Urinary bladder (tissue), 4 donors: ENCODE results near the gene FARS2. TPM values are rescaled to one million over a fixed set of nuclear protein-coding genes. Genes with fewer than 3 reads are reported as not detected.

Source experiments
- DNase-seq: peaks from one replicate; pipeline ENCODE4 v3.0.0-alpha.2; 2015; ENCODE audit errors: extremely low spot score
- H3K27ac ChIP-seq: one replicate; pipeline ENCODE4 v1.5.1; 2013; ENCODE audit warnings: low read depth, mild to moderate bottlenecking, moderate library complexity
- H3K36me3 ChIP-seq: one replicate; pipeline ENCODE4 v1.6.1; 2013; ENCODE audit warnings: mild to moderate bottlenecking, moderate library complexity; ENCODE audit not compliant: insufficient read depth
- H3K4me1 ChIP-seq: one replicate; pipeline ENCODE4 v1.6.1; 2013; ENCODE audit warnings: mild to moderate bottlenecking, moderate library complexity; ENCODE audit not compliant: insufficient read depth
- H3K4me3 ChIP-seq: one replicate; pipeline ENCODE4 v1.5.1; 2013; ENCODE audit warnings: low read depth, low read length
- WGBS: extraction: QIAGEN DNeasy Blood & Tissue Kit; methylation state at CpG from one replicate; pipeline ENCODE4 v1.1.7; 2013; 5-methylcytosine and 5-hydroxymethylcytosine counted together
- polyA plus RNA-seq: library from polyadenylated mRNA; stranded (reverse); fragments of 200-250 nt; gene quantifications from one replicate; pipeline ENCODE4 v1.2.3, GENCODE V29; 2013
- total RNA-seq: library from RNA; depleted of rRNA; stranded (reverse); fragments of >200 nt; gene quantifications from one replicate; pipeline ENCODE4 v1.2.3, GENCODE V29; 2014
- donor health status: healthy with polysubstance abuse.
- donor health status: healthy.

Gene FARS2
- total and polyA plus RNA-seq, 2 donors = 13.6 to 23.4 TPM

GRCh38 chr6:5260111-5260620 lies 1.1 kb upstream of the FARS2 start:
- Histone ChIP-seq H3K36me3 (no peaks in the 10 kb centered on the region), H3K4me3 (peak overlapping the region; percentile 93), H3K4me1 (no peaks in the 10 kb centered on the region), H3K27ac (no peak overlapping the region)
- 3% methylated on average over 22 of the region's 22 CpGs for WGBS
- DNase-seq = peak; percentile 17

- no peaks in the 10 kb centered on the region for H3K36me3 ChIP-seq
- WGBS = under 1% methylated on average over 19 of the region's 19 CpGs
- DNase-seq = no peak
- peak overlapping the region; percentile 99 for H3K27ac ChIP-seq
- no peaks in the 10 kb centered on the region for H3K4me1 ChIP-seq
- H3K4me3 ChIP-seq = peak overlapping the region; percentile 93
Measured at GRCh38 chr6:5261545-5262109, 314 bp downstream of the FARS2 start.

- WGBS = 95% methylated on average over 2 of the region's 2 CpGs
Measured at GRCh38 chr6:5266423-5266822, 5.1 kb downstream of the FARS2 start.

GRCh38 chr6:5270093-5270680 lies 8.9 kb downstream of the FARS2 start:
- Histone ChIP-seq H3K4me3 (no peak overlapping the region), H3K4me1 (no peaks in the 10 kb centered on the region), H3K27ac (no peak overlapping the region), H3K36me3 (no peaks in the 10 kb centered on the region)
- 54% methylated on average over 5 of the region's 5 CpGs for WGBS
- no peak for DNase-seq

More at GRCh38 chr6:5266423-5266822, 5.1 kb downstream of the FARS2 start:
- H3K4me3 ChIP-seq = no peak overlapping the region
- H3K27ac ChIP-seq = no peak overlapping the region
- H3K4me1 ChIP-seq = no peaks in the 10 kb centered on the region
- H3K36me3 ChIP-seq = no peaks in the 10 kb centered on the region
- no peak for DNase-seq

GRCh38 chr6:5271926-5272325 lies 10.6 kb downstream of the FARS2 start:
- DNase-seq = no peak
- H3K4me3 ChIP-seq = no peak overlapping the region
- no peak overlapping the region for H3K27ac ChIP-seq
- no peaks in the 10 kb centered on the region for H3K4me1 ChIP-seq
- no peaks in the 10 kb centered on the region for H3K36me3 ChIP-seq
- WGBS = 95% methylated on average over 6 of the region's 6 CpGs

GRCh38 chr6:5274231-5274630 lies 12.9 kb downstream of the FARS2 start:
- Histone ChIP-seq H3K4me1 (no peaks in the 10 kb centered on the region), H3K27ac (no peak overlapping the region), H3K4me3 (no peak overlapping the region), H3K36me3 (no peaks in the 10 kb centered on the region)
- no peak for DNase-seq
- WGBS = 89% methylated on average over 3 of the region's 3 CpGs

GRCh38 chr6:5275497-5275896 lies 14.2 kb downstream of the FARS2 start:
- WGBS = 85% methylated on average over 2 of the region's 2 CpGs
- no peak overlapping the region for H3K4me3 ChIP-seq
- DNase-seq = no peak

GRCh38 chr6:5276581-5276980 lies 15.3 kb downstream of the FARS2 start:
- H3K27ac ChIP-seq = no peak overlapping the region
- H3K36me3 ChIP-seq = no peaks in the 10 kb centered on the region
- H3K4me3 ChIP-seq = no peak overlapping the region
- DNase-seq = no peak
- 94% methylated on average over 2 of the region's 2 CpGs for WGBS
- H3K4me1 ChIP-seq = no peaks in the 10 kb centered on the region

More at GRCh38 chr6:5275497-5275896, 14.2 kb downstream of the FARS2 start:
- H3K4me1 ChIP-seq = no peaks in the 10 kb centered on the region
- H3K27ac ChIP-seq = no peak overlapping the region
- no peaks in the 10 kb centered on the region for H3K36me3 ChIP-seq

GRCh38 chr6:5277589-5277988 lies 16.3 kb downstream of the FARS2 start:
- H3K4me1 ChIP-seq = no peaks in the 10 kb centered on the region
- H3K4me3 ChIP-seq = no peak overlapping the region
- no peaks in the 10 kb centered on the region for H3K36me3 ChIP-seq
- WGBS = 85% methylated on average over 3 of the region's 3 CpGs
- no peak for DNase-seq
- H3K27ac ChIP-seq = no peak overlapping the region

GRCh38 chr6:5278047-5278446 lies 16.7 kb downstream of the FARS2 start:
- H3K4me3 ChIP-seq = no peak overlapping the region
- no peak for DNase-seq
- no peaks in the 10 kb centered on the region for H3K36me3 ChIP-seq
- no peak overlapping the region for H3K27ac ChIP-seq
- H3K4me1 ChIP-seq = no peaks in the 10 kb centered on the region
- WGBS = 86% methylated on average over 5 of the region's 5 CpGs

- no peak overlapping the region for H3K4me3 ChIP-seq
- H3K4me1 ChIP-seq = no peaks in the 10 kb centered on the region
- no peak overlapping the region for H3K27ac ChIP-seq
- 90% methylated on average over 3 of the region's 3 CpGs for WGBS
- no peak for DNase-seq
- no peaks in the 10 kb centered on the region for H3K36me3 ChIP-seq
Measured at GRCh38 chr6:5278565-5279120, 17.3 kb downstream of the FARS2 start.

GRCh38 chr6:5279891-5280338 lies 18.6 kb downstream of the FARS2 start:
- no peak for DNase-seq

GRCh38 chr6:5280920-5281319 lies 19.6 kb downstream of the FARS2 start:
- DNase-seq = no peak
- no peaks in the 10 kb centered on the region for H3K36me3 ChIP-seq

More at GRCh38 chr6:5279891-5280338, 18.6 kb downstream of the FARS2 start:
- Histone ChIP-seq H3K36me3 (no peaks in the 10 kb centered on the region), H3K4me3 (no peak overlapping the region), H3K4me1 (no peaks in the 10 kb centered on the region), H3K27ac (no peak overlapping the region)
- 94% methylated on average over 2 of the region's 2 CpGs for WGBS

GRCh38 chr6:5282191-5282623 lies 20.9 kb downstream of the FARS2 start:
- Histone ChIP-seq H3K4me3 (no peak overlapping the region), H3K4me1 (no peaks in the 10 kb centered on the region), H3K36me3 (no peaks in the 10 kb centered on the region), H3K27ac (no peak overlapping the region)
- no peak for DNase-seq
- WGBS = 79% methylated on average over 9 of the region's 9 CpGs

More at GRCh38 chr6:5280920-5281319, 19.6 kb downstream of the FARS2 start:
- WGBS = 75% methylated on average over 2 of the region's 2 CpGs
- H3K4me1 ChIP-seq = no peaks in the 10 kb centered on the region
- H3K4me3 ChIP-seq = no peak overlapping the region
- H3K27ac ChIP-seq = no peak overlapping the region
